ENCODE measurements around the gene RERE.

DNA sequence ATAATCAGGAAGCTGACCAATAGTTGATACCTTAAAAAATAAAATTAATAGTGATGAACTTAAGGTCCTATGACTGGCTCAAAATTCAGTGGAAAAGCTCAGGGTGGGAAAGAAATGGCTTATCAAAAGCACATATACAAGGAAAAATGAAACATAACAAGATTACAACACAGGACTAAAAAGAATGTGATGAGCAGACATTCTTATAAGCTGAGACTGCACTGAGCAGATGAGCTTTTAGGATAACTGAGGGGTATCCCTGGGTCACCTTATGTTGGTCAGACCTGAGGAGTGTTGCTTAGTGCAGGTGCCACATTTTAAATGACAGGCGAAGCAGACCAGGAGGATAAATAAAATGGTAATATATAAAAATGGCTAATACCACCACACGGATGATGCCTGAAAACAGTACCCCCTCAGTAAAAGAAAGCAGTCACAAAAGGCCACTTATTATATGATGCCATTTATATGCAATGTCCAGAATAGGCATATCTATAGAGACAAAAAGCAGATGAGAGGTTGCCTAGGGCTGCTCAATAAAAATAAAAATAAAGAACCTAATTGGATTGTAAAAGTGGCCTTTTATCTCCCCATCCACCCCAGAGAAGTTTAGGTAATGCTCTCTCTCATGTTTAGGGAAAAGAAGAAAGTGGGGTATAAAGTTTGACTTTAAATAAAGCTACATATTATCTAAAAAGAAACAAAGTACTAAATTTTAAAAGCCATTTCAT lies 335.6 kb downstream of the RERE start:
- no peak for TF ChIP-seq POLR2A (IDR thresholded peaks at IDR 0.05)
- TF ChIP-seq, protein P1, sequence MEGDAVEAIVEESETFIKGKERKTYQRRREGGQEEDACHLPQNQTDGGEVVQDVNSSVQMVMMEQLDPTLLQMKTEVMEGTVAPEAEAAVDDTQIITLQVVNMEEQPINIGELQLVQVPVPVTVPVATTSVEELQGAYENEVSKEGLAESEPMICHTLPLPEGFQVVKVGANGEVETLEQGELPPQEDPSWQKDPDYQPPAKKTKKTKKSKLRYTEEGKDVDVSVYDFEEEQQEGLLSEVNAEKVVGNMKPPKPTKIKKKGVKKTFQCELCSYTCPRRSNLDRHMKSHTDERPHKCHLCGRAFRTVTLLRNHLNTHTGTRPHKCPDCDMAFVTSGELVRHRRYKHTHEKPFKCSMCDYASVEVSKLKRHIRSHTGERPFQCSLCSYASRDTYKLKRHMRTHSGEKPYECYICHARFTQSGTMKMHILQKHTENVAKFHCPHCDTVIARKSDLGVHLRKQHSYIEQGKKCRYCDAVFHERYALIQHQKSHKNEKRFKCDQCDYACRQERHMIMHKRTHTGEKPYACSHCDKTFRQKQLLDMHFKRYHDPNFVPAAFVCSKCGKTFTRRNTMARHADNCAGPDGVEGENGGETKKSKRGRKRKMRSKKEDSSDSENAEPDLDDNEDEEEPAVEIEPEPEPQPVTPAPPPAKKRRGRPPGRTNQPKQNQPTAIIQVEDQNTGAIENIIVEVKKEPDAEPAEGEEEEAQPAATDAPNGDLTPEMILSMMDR (IDR thresholded peaks at IDR 0.05), result no peak

All from thyroid gland (tissue), 4 donors.